ENCODE results near the gene ETV3.
"Not testable (repeated sequence)": the region's sequence is repeated elsewhere in the genome, so short reads cannot be mapped to it uniquely, and the experiment has no call there.

The ETV3 gene

GRCh38 chr1:157177733-157178394, 39.7 kb upstream of the ETV3 start:
- H3K9me2 ChIP-seq (replicated peaks; ENCODE audit: control insufficient read depth, low read length): no peaks in the 10 kb centered on the region
- H3K4me1 ChIP-seq (ENCODE audit: control insufficient read depth, low read length): peaks cover 7% of the 10 kb centered on the region
- H3K27me3 ChIP-seq (ENCODE audit: control insufficient read depth, low read length): peaks cover 31% of the 10 kb centered on the region
- no peaks in the 10 kb centered on the region for H3K36me3 ChIP-seq (ENCODE audit: control insufficient read depth, low read length)
- H4K20me1 ChIP-seq (ENCODE audit: control insufficient read depth, insufficient read depth, low read depth, low read length): no peaks in the 10 kb centered on the region
- H3K9me3 ChIP-seq (ENCODE audit: control insufficient read depth, insufficient read depth, low read length): no peaks in the 10 kb centered on the region
- H3K4me3 ChIP-seq (ENCODE audit: low read length): no peak overlapping the region
- H3K79me2 ChIP-seq (ENCODE audit: control insufficient read depth, low read length): no peaks in the 10 kb centered on the region
- H3K4me2 ChIP-seq (ENCODE audit: low read length): no peak overlapping the region
- TF ChIP-seq EZH2phosphoT487 (IDR thresholded peaks at IDR 0.05; ENCODE audit: borderline replicate concordance, low read length): no peak
- no peak overlapping the region for H3K27ac ChIP-seq (ENCODE audit: low read depth, low read length)
- no peaks in the 10 kb centered on the region for H3F3A ChIP-seq (ENCODE audit: control insufficient read depth, insufficient read depth)

- Histone ChIP-seq H3F3A (ENCODE audit: control insufficient read depth, insufficient read depth) (no peaks in the 10 kb centered on the region), H3K9me2 (replicated peaks; ENCODE audit: control insufficient read depth, low read length) (no peaks in the 10 kb centered on the region), H3K27ac (ENCODE audit: low read depth, low read length) (no peak overlapping the region), H3K4me3 (ENCODE audit: low read length) (no peak overlapping the region), H3K36me3 (ENCODE audit: control insufficient read depth, low read length) (no peaks in the 10 kb centered on the region), H3K4me1 (ENCODE audit: control insufficient read depth, low read length) (peaks cover 6% of the 10 kb centered on the region), H3K4me2 (ENCODE audit: low read length) (no peak overlapping the region), H3K9me3 (ENCODE audit: control insufficient read depth, insufficient read depth, low read length) (no peaks in the 10 kb centered on the region), H4K20me1 (ENCODE audit: control insufficient read depth, insufficient read depth, low read depth, low read length) (no peaks in the 10 kb centered on the region), H3K79me2 (ENCODE audit: control insufficient read depth, low read length) (no peaks in the 10 kb centered on the region), H3K27me3 (ENCODE audit: control insufficient read depth, low read length) (peaks cover 33% of the 10 kb centered on the region)
- TF ChIP-seq EZH2phosphoT487 (IDR thresholded peaks at IDR 0.05; ENCODE audit: borderline replicate concordance, low read length): no peak
- TF ChIP-seq CTCF (IDR thresholded peaks at IDR 0.05; ENCODE audit: low read depth, low read length, poor library complexity, severe bottlenecking): no peak
Measured at GRCh38 chr1:157176591-157177121, 38.5 kb upstream of the ETV3 start.

- Histone ChIP-seq H3F3A (ENCODE audit: control insufficient read depth, insufficient read depth) (no peaks in the 10 kb centered on the region; the same call in 1 of the 2 replicates), H3K4me2 (ENCODE audit: low read length) (no peak overlapping the region), H4K20me1 (ENCODE audit: control insufficient read depth, insufficient read depth, low read depth, low read length) (no peaks in the 10 kb centered on the region), H3K9me3 (ENCODE audit: control insufficient read depth, insufficient read depth, low read length) (no peaks in the 10 kb centered on the region), H3K79me2 (ENCODE audit: control insufficient read depth, low read length) (no peaks in the 10 kb centered on the region), H3K36me3 (ENCODE audit: control insufficient read depth, low read length) (no peaks in the 10 kb centered on the region), H3K4me3 (ENCODE audit: low read length) (no peak overlapping the region), H3K27me3 (ENCODE audit: control insufficient read depth, low read length) (peaks cover 40% of the 10 kb centered on the region), H3K9me2 (replicated peaks; ENCODE audit: control insufficient read depth, low read length) (no peaks in the 10 kb centered on the region), H3K4me1 (ENCODE audit: control insufficient read depth, low read length) (no peaks in the 10 kb centered on the region), H3K27ac (ENCODE audit: low read depth, low read length) (no peak overlapping the region)
- TF ChIP-seq CTCF (IDR thresholded peaks at IDR 0.05; ENCODE audit: low read depth, low read length, poor library complexity, severe bottlenecking) (no peak), EZH2phosphoT487 (IDR thresholded peaks at IDR 0.05; ENCODE audit: borderline replicate concordance, low read length) (no peak)
Measured at GRCh38 chr1:157176016-157176415, 37.8 kb upstream of the ETV3 start.

GRCh38 chr1:157173900-157174410, 35.8 kb upstream of the ETV3 start:
- H3K4me3 ChIP-seq (ENCODE audit: low read length): no peak overlapping the region
- no peaks in the 10 kb centered on the region for H3K36me3 ChIP-seq (ENCODE audit: control insufficient read depth, low read length)
- no peak overlapping the region for H3K27ac ChIP-seq (ENCODE audit: low read depth, low read length)
- TF ChIP-seq CTCF (IDR thresholded peaks at IDR 0.05; ENCODE audit: low read depth, low read length, poor library complexity, severe bottlenecking): no peak
- no peak for TF ChIP-seq EZH2phosphoT487 (IDR thresholded peaks at IDR 0.05; ENCODE audit: borderline replicate concordance, low read length)
- H3K27me3 ChIP-seq (ENCODE audit: control insufficient read depth, low read length): peaks cover 37% of the 10 kb centered on the region
- no peak overlapping the region for H3K4me2 ChIP-seq (ENCODE audit: low read length)
- H3F3A ChIP-seq (ENCODE audit: control insufficient read depth, insufficient read depth): no peaks in the 10 kb centered on the region; the same call in 1 of the 2 replicates
- no peaks in the 10 kb centered on the region for H4K20me1 ChIP-seq (ENCODE audit: control insufficient read depth, insufficient read depth, low read depth, low read length)
- H3K9me3 ChIP-seq (ENCODE audit: control insufficient read depth, insufficient read depth, low read length): no peaks in the 10 kb centered on the region
- H3K9me2 ChIP-seq (replicated peaks; ENCODE audit: control insufficient read depth, low read length): no peaks in the 10 kb centered on the region
- no peaks in the 10 kb centered on the region for H3K4me1 ChIP-seq (ENCODE audit: control insufficient read depth, low read length)
- H3K79me2 ChIP-seq (ENCODE audit: control insufficient read depth, low read length): no peaks in the 10 kb centered on the region

GRCh38 chr1:157173241-157173640, 35.0 kb upstream of the ETV3 start:
- H3K4me1 ChIP-seq (ENCODE audit: control insufficient read depth, low read length); H3K9me3 ChIP-seq (ENCODE audit: control insufficient read depth, insufficient read depth, low read length); H3F3A ChIP-seq (ENCODE audit: control insufficient read depth, insufficient read depth); H4K20me1 ChIP-seq (ENCODE audit: control insufficient read depth, insufficient read depth, low read depth, low read length); H3K27ac ChIP-seq (ENCODE audit: low read depth, low read length); H3K4me2 ChIP-seq (ENCODE audit: low read length); H3K9me2 ChIP-seq (replicated peaks; ENCODE audit: control insufficient read depth, low read length); H3K79me2 ChIP-seq (ENCODE audit: control insufficient read depth, low read length); H3K36me3 ChIP-seq (ENCODE audit: control insufficient read depth, low read length); H3K4me3 ChIP-seq (ENCODE audit: low read length): not testable (repeated sequence)
- peaks cover 40% of the 10 kb centered on the region for H3K27me3 ChIP-seq (ENCODE audit: control insufficient read depth, low read length)
